ENCODE results near the gene FKBP3.

DNA sequence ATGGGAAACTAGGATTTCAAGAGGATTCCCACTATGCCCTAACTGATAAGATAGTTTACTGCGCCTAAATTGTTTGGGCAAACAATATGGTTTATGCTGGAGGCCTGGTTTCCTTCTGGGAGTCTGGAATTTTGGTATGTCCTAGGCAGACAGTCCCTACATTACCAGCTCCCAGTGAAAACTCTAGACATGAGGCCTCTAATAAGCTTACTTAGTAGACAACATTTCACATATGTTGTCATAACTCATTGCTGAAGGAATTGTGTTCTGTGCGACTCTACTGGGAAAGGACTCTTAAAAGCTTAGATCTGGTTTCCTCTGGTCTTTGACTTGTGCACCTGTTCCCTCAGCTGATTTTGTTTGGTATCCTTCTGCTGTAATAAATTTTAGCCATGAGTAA, 68.3 kb downstream of the FKBP3 start:
- TF ChIP-seq, protein P1, sequence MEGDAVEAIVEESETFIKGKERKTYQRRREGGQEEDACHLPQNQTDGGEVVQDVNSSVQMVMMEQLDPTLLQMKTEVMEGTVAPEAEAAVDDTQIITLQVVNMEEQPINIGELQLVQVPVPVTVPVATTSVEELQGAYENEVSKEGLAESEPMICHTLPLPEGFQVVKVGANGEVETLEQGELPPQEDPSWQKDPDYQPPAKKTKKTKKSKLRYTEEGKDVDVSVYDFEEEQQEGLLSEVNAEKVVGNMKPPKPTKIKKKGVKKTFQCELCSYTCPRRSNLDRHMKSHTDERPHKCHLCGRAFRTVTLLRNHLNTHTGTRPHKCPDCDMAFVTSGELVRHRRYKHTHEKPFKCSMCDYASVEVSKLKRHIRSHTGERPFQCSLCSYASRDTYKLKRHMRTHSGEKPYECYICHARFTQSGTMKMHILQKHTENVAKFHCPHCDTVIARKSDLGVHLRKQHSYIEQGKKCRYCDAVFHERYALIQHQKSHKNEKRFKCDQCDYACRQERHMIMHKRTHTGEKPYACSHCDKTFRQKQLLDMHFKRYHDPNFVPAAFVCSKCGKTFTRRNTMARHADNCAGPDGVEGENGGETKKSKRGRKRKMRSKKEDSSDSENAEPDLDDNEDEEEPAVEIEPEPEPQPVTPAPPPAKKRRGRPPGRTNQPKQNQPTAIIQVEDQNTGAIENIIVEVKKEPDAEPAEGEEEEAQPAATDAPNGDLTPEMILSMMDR (IDR thresholded peaks at IDR 0.05; ENCODE audit: poor library complexity) = no peak
- no peak for TF ChIP-seq EZH2 (IDR thresholded peaks at IDR 0.05; ENCODE audit: borderline replicate concordance)
- TF ChIP-seq EZH2phosphoT487 (IDR thresholded peaks at IDR 0.05; ENCODE audit: low read depth, severe bottlenecking, unreplicated experiment) = no peak
